Activated CD4-positive, alpha-beta T cell treated with anti-CD3 and anti-CD28 coated beads, Interleukin-2, amount 50 U/mL, for 24 hours (primary cell): Measurements from ENCODE around the gene LCP1.

Experiments used
- DNase-seq, 2 donors: peaks; one replicate each; pipeline ENCODE4 v3.0.0-alpha.2; 2020; ENCODE audit warnings: low read depth in 1 of 2, low spot score in 1 of 2

Gene LCP1

DNA sequence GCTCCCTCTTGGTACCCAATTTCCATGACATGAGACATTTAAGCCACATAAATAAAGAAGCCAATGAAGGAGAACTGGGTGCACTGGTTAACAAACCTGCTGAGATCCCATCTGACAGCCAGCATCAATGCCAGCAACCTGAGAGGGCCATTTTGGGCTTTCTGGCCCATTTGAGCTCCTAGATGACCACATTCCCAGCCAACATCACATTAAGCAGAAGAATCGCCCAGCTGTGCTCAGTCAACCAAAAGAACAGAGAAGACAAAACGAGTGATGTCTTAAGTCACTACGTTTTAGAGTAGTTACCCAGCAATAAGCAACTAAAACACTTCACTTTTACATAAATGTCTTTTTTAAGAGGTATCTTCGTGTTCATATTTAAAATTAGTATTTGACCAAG, 21.9 kb downstream of the LCP1 start:
- DNase-seq, result no peak

DNA sequence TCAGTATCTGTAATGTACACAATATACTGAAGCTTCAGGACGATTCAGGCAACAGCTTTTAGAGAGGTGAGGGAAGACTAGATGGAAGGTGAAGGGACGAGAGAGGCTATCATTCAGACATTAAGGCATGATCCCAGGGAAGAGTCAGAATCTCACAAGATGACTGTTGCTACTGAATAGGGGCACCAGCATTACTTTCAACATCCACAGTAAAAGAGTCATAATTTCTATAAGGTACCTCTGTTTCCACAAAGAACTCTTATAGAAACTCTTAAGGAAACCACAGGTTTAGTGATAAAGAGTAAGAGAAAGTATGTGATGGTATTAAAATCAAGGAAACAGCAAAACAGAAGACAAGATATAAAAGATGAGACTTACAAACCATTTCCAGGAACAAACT, 23.0 kb downstream of the LCP1 start:
- no peak for DNase-seq

DNA sequence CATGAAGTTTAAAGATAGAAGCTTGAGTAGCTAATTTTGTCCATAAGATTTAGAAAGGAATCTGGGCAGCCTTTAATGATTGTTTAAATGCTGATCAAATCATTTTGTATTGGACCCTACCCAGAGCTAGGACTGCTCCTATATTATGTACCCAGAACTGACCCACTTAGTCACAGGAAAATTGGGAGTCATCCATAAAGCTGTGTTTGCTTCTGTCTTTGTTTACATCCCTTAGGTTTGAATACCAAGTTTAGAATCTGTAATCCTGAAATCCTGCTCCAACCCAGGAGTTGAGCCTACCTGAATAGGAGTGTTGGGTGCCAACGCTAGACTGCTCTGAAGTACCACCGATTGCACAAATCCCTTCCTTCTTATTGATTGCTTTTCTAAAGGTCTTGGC, 23.8 kb downstream of the LCP1 start:
- DNase-seq, result no peak

DNA sequence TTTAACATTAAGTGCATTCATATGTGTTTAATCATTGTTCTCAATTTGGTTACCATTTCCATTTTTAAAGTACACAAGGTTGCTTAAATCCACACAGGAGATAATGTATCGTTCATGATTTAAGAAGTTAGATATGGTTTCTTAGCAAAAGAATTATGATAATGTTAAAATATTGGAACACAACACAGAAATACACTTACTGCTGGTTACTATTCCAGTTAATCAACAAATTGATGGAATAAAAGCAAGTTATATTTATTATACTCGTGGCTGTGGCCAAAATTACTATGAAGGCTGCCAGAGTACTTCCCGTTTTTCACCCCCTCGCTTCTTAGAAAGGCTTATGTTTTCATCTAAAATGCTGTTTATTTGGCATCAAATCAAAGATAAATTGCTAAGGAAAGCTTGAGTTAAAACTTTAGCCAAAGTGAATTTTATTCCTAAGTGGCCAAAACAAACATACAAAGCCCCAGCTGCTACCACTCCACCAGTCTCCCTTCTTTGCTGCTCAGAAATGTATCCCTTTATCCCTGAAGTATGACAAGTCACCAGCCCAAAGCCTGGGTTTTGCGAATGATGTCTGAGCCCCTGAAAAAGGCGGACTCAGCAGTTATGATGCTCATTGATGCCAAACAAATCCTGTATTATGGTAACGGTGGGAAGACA, 27.7 kb downstream of the LCP1 start:
- no peak for DNase-seq

DNA sequence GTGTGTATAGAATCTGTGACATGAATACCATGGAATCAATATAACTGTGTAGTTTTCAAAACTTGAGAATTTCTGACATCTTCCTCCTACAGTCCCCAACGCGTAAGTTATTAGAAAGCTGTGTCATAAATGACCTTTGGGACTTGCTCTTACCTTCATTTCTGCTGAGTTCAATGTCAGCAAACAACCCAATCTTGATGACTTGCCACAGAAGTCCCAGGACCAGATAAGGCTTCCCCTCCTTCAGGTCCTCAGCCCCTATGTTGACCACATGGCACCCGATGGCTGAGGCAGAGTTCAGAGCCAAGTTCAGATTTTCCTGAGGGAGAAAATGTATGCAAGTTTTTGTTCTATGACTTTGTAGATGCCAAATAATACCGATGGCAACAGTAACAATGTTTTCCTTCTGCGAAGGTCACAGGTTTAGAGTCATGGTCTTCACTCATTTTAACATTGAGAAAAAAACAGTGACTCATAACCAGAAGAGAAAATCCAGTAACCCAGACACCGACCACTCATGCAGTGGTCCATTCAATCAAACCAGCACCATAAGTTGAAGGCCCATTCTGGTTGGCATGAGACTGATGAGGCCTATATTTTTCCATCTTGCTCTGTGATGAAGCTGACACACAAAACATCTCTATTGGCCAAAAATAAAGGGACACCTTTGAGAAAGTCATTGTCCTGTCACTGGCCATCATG, 29.2 kb downstream of the LCP1 start:
- no peak for DNase-seq

GRCh38 chr13:46150134-46150693, 31.8 kb downstream of the LCP1 start:
- no peak for DNase-seq

GRCh38 chr13:46149272-46150133, 32.5 kb downstream of the LCP1 start:
- no peak for DNase-seq

DNA sequence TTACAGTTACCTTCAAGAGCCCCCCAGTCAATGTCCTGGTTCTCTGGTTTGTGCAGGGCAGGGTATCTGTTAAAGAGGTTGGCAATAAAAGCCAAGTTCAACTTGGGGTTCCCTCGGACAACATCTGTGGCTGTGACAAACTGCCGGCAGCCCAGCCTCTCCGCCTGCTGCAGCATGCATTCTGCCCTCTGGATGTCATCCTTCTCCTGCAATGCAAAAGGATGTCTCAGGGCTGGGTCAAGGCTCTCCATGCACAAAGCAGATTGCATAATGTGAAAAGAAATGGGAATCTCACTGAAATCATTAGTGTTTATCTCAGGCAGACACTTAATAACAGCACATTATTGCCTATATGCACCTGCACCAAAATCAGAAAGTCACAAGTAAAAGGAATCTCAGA, 35.1 kb downstream of the LCP1 start:
- no peak for DNase-seq

GRCh38 chr13:46145950-46146349, 36.0 kb downstream of the LCP1 start:
- DNase-seq, result no peak

- DNase-seq, result no peak
These were observed 36.8 kb downstream of the LCP1 start for GRCh38 chr13:46145135-46145534.

DNA sequence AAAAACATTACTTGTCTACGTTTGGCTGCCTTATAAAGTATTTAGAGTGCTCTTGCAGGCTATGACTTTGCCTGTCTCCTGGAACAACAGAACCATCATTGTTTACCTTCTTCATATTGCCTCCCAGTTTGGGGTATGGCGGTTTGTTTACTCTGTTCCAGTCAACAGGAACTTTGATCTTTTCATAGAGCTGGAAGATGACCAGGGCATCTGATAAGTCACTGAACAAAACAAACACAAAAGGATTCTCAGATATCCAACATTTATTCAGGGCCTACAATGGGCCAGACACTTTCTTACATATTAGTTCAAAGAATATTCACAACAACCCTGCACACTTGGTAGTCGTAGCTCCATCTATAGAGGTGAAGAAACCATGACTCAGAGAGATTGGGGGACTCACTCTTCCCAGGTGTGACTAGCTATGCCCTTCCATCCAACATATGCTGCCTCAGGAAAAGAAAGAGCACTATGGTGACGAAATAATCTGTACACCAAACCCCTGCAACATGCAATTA, 38.7 kb downstream of the LCP1 start:
- no peak for DNase-seq

- no peak for DNase-seq
These were observed 39.2 kb downstream of the LCP1 start for GRCh38 chr13:46142776-46143175.

DNA sequence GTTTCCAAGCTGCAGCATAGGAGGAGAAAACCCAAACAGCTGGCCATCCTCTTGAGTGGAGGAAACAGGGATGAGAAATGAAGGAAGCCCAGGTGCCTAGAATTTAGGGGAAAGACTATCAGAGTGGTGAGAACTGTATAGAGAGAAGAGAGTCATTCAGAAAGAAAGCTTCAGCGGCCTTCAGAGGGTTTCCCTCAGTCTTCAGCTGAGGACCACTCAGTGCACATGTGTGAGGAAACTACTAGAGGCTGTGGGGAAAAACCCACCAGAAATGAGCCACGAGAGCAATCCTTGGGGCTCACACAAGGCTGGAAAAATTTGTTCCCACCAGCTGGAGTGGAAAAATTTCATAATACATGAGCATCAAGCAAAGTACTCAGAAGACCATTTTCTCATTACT, 41.9 kb downstream of the LCP1 start:
- DNase-seq, result no peak

GRCh38 chr13:46137627-46138317, 44.2 kb downstream of the LCP1 start:
- no peak for DNase-seq

GRCh38 chr13:46136688-46137087, 45.3 kb downstream of the LCP1 start:
- DNase-seq, result no peak

DNA sequence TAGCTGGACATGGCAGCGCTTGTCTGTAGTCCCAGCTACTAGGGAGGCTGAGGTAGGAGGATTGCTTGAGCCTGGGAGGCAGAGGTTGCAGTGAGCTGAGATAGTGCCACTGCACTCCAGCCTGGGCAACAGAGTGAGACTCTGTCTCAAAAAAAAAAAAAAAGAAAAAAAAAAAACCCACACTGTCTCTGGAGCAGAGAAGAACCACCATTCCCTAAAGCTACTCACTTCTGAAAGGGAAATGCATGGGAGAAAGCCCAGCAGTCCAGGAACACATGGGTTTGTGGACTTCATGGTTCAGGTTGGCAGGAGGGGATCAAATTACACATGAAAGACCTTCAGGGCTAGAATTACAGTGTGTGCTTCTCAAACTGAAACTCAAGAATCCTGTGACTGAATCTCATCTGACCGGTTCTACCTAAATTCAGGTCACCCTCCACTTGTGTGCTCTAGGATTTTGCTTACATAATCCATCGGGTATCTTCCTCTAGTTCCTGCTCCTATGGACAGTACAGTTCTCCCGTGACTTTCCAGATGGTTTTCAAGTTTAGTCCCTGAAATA, 46.9 kb downstream of the LCP1 start:
- no peak for DNase-seq

- DNase-seq, result no peak
These were observed 47.5 kb downstream of the LCP1 start for GRCh38 chr13:46134494-46134893.

DNA sequence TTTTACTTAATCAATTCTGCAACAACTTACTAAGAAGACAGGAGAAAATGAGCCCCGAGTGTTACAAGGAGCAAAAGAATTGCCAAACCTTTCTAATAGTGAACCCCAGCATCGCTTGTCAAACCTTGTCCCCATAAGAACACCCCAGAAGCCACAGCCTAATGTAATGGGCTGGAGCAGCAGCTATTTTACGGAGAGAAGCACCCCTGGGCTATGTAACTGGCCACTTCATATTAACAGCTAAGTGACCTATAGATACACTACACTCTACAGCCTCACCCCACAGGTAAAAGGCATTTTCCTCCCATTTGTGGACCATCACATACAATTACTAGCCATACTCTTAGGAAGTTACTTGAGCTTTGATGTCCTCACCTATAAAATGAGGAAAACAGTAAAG, 49.9 kb downstream of the LCP1 start:
- DNase-seq, result no peak

DNA sequence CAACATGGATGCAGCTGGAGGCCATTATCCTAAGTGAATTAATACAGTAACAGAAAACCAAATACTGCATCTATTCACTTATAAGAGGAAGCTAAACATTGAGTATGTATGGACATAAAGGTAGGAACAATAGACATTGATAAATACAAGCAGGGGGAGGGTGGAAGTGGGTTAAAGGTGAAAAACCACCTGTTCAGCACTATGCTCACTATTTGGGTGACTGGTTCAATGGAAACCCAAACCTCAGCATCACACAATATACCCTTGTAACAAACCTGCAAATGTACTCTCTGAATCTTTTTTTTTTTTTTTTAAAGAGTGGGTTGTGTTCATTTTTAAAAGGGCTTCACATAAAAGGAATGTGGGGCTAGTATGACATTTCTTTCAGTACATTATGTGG, 50.3 kb downstream of the LCP1 start:
- DNase-seq, result no peak

- no peak for DNase-seq
These were observed 51.9 kb downstream of the LCP1 start for GRCh38 chr13:46129955-46130618.
